Heart right ventricle (tissue), 16 donors: ENCODE data around the gene COG7. TPM values are rescaled to one million over a fixed set of nuclear protein-coding genes. Genes with fewer than 3 reads are reported as not detected.
"Not testable (repeated sequence)": the region's sequence is repeated elsewhere in the genome, so short reads cannot be mapped to it uniquely, and the experiment has no call there.

Experiments used
- ATAC-seq, 8 donors: fragments of 200-7000 bp; cut with Tn5 transposase; one replicate each; pipeline ENCODE4 v1.9.1; 2020; ENCODE audit warnings: mild to moderate bottlenecking in 8 of 8, moderate library complexity in 8 of 8, moderate number of reproducible peaks in 1 of 8
- DNase-seq, 2 donors: peaks; one replicate each; pipeline ENCODE4 v3.0.0-alpha.2; 2020
- H3K27ac ChIP-seq, 10 donors: fragments of 200-600 bp; sonication (generic) in 2 of 10; one replicate each; pipeline versions ENCODE4 v1.5.0 to v1.8.0; 2020 to 2022; ENCODE audit warnings: mild to moderate bottlenecking in 3 of 10
- H3K27me3 ChIP-seq, 7 donors: fragments of 200-600 bp; one replicate each; pipeline ENCODE4 v1.8.0; 2021 to 2022; ENCODE audit warnings: mild to moderate bottlenecking in 2 of 7
- H3K36me3 ChIP-seq, 9 donors: fragments of 200-600 bp; sonication (generic) in 1 of 9; one replicate each; pipeline versions ENCODE4 v1.5.0 to v1.8.0; 2020 to 2022; ENCODE audit warnings: mild to moderate bottlenecking in 2 of 9
- H3K4me1 ChIP-seq, 9 donors: fragments of 200-600 bp; sonication (generic) in 1 of 9; one replicate each; pipeline versions ENCODE4 v1.5.0 to v1.8.0; 2020 to 2022; ENCODE audit warnings: mild to moderate bottlenecking in 4 of 9
- H3K4me3 ChIP-seq, 10 donors: fragments of 200-600 bp; sonication (generic) in 2 of 10; one replicate each; pipeline versions ENCODE4 v1.5.0 to v1.8.0; 2020 to 2022; ENCODE audit warnings: mild to moderate bottlenecking in 7 of 10, moderate library complexity in 2 of 10
- H3K9me3 ChIP-seq, 11 donors: fragments of 200-600 bp in 10 of 11; sonication (generic) in 2 of 11; one replicate each; pipeline versions ENCODE4 v1.5.0 to v1.8.0; 2013 to 2022; ENCODE audit warnings: mild to moderate bottlenecking in 2 of 11, control low read depth in 1 of 11, moderate library complexity in 1 of 11
- WGBS, 2 donors: extraction: QIAGEN DNeasy Blood & Tissue Kit; methylation state at CpG; one replicate each; pipeline ENCODE4 v1.1.7; 2013; ENCODE audit warnings: inconsistent platforms in 1 of 2; 5-methylcytosine and 5-hydroxymethylcytosine counted together
- intact Hi-C, 10 donors: fragments of 100-400 bp; cut with DNase I; formaldehyde crosslinking; loops; one replicate each; pipeline versions ENCODE4 v1.11.1 to v1.14.2; 2022
- polyA plus RNA-seq, 2 donors: library from polyadenylated mRNA; stranded (reverse); fragments of 200-250 nt; gene quantifications; one replicate each; pipeline ENCODE4 v1.2.3, GENCODE V29; 2013
- total RNA-seq, 10 donors: library from RNA; stranded (reverse); fragmentation: NEBNext Ultra II Directional in 3 of 10; extraction: Animal tissue kit (Norgen Biotek cat#: 25700) in 3 of 10; gene quantifications; one replicate each; pipeline versions ENCODE4 v1.2.1 to v1.2.4, GENCODE V29; 2021 to 2023
- TF ChIP-seq, protein P1 (sequence below), 9 donors: fragments of 200-600 bp; sonication (generic) in 2 of 9; IDR thresholded peaks; one replicate each; pipeline versions ENCODE4 v1.5.0 to v1.8.0; 2021 to 2022; ENCODE audit warnings: antibody characterized with exemption in 9 of 9, mild to moderate bottlenecking in 5 of 9, moderate library complexity in 1 of 9
- donor health status: Arrhythmogenic right ventricular cardiomyopathy.
- donor health status: ischemic (EF 13 %, LVEDD 7.1; RV severe dilation, severe dysfunction).
- donor health status: healthy with polysubstance abuse.
- donor health status: DM: no; HTN: yes; CAD: no.
- donor health status: DM: no; HTN: no; CAD: no.
- donor health status: ischemic (EF 25% LVEDD 6.9; RV normal size, moderate dysfunction).
- donor health status: ischemic (EF 25% LVEDD 5.7; RV mildly dilated, moderate dysfunction).
- donor health status: healthy.
- donor health status: DM: yes; HTN: yes; CAD: no.
- donor health status: Ischemic cardiomyopathy.
- donor health status: ischemic (EF 35%, LVEDD 5.7; RV mildly dilated, moderate dysfunction).
- donor health status: nonischemic (EF 11% LVEDD 7.7; RV severe dilation, severe dysfunction).
- donor health status: DM: yes; HTN: yes; CAD: no.
- donor health status: PGD.
- donor health status: ischemic (EF 29% LVEDD 5.4; RV normal size, mild dysfunction).
- donor health status: nonischemic (EF 23%, LVEDD 6.1; RV moderate dilation, normal function).

The COG7 gene
- total and polyA plus RNA-seq, 12 donors = 10.9 to 28.1 (median 12.9) TPM

- Histone ChIP-seq H3K4me3 (no peak overlapping the region), H3K4me1 (peaks cover 0 to 21% (median 13%) of the 10 kb centered on the region in 9 donors), H3K27me3 (no peaks in the 10 kb centered on the region), H3K27ac (no peak overlapping the region), H3K36me3 (peaks cover 0 to 92% (median 34%) of the 10 kb centered on the region in 9 donors), H3K9me3 (no peaks in the 10 kb centered on the region)
- no peak for DNase-seq
- TF ChIP-seq, protein P1, sequence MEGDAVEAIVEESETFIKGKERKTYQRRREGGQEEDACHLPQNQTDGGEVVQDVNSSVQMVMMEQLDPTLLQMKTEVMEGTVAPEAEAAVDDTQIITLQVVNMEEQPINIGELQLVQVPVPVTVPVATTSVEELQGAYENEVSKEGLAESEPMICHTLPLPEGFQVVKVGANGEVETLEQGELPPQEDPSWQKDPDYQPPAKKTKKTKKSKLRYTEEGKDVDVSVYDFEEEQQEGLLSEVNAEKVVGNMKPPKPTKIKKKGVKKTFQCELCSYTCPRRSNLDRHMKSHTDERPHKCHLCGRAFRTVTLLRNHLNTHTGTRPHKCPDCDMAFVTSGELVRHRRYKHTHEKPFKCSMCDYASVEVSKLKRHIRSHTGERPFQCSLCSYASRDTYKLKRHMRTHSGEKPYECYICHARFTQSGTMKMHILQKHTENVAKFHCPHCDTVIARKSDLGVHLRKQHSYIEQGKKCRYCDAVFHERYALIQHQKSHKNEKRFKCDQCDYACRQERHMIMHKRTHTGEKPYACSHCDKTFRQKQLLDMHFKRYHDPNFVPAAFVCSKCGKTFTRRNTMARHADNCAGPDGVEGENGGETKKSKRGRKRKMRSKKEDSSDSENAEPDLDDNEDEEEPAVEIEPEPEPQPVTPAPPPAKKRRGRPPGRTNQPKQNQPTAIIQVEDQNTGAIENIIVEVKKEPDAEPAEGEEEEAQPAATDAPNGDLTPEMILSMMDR (IDR thresholded peaks at IDR 0.05) = no peak
- intact Hi-C loops = loop anchor here in 1 of 10 donors (10.0 kb wide), 1 partner anchor 67 kb away; no protein-coding TSS in a partner anchor
- WGBS, 2 donors = 96% methylated on average over 6 of the region's 6 CpGs
- no peak for ATAC-seq
These were observed 60.8 kb downstream of the COG7 start for GRCh38 chr16:23392223-23392600.

- no peak overlapping the region for H3K27ac ChIP-seq
- H3K4me3 ChIP-seq = no peak overlapping the region
- DNase-seq (no peak), ATAC-seq (peak in 1 of 8 donors; percentile 22)
- peaks cover 0 to 89% (median 31%) of the 10 kb centered on the region in 9 donors for H3K36me3 ChIP-seq
- H3K4me1 ChIP-seq = peaks cover 0 to 21% (median 13%) of the 10 kb centered on the region in 9 donors
- no peaks in the 10 kb centered on the region for H3K9me3 ChIP-seq
- no peaks in the 10 kb centered on the region for H3K27me3 ChIP-seq
- TF ChIP-seq, protein P1 (IDR thresholded peaks at IDR 0.05) = no peak
- 92 to 93% methylated on average over 17 of the region's 17 CpGs for WGBS, 2 donors
- intact Hi-C loops = loop anchor here in 1 of 10 donors (10.0 kb wide), 1 partner anchor 67 kb away; no protein-coding TSS in a partner anchor
These were observed 61.4 kb downstream of the COG7 start for GRCh38 chr16:23391381-23392222.

DNA sequence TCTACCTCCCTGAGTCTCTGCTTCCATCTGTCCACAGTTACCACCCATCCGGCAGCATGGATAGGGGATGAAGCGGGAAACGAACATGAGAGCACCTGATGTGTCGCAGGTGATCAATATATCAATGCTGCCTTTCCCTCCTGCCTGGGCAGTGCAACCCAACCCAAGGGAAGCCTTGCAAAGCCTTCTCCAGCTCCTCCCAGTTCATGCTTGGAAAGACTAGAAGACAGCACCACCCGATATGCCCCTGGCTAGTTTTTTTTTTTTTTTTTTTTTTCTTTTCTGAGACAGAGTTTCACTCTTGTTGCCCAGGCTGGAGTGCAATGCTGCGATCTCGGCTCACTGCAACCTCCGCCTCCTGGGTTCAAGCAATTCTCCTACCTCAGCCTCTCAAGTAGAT, 63.1 kb downstream of the COG7 start:
- intact Hi-C loops = loop anchor here in 1 of 10 donors (10.0 kb wide), 1 partner anchor 65 kb away; no protein-coding TSS in a partner anchor
- H3K27me3 ChIP-seq, DNase-seq, H3K27ac ChIP-seq, H3K9me3 ChIP-seq, H3K4me3 ChIP-seq, ATAC-seq: not testable (repeated sequence)
- peaks cover 0 to 21% (median 13%) of the 10 kb centered on the region in 9 donors for H3K4me1 ChIP-seq
- peaks cover 0 to 75% (median 27%) of the 10 kb centered on the region in 9 donors for H3K36me3 ChIP-seq
- 95 to 98% methylated on average over 8 of the region's 8 CpGs for WGBS, 2 donors

GRCh38 chr16:23389201-23389600, 63.8 kb downstream of the COG7 start:
- 96 to 98% methylated on average over 5 of the region's 5 CpGs for WGBS, 2 donors
- peaks cover 0 to 17% (median 10%) of the 10 kb centered on the region in 9 donors for H3K4me1 ChIP-seq
- ATAC-seq = peak in 1 of 8 donors; percentile 42
- peaks cover 0 to 68% (median 27%) of the 10 kb centered on the region in 9 donors for H3K36me3 ChIP-seq
- no peak for DNase-seq
- no peaks in the 10 kb centered on the region for H3K9me3 ChIP-seq
- H3K27me3 ChIP-seq = no peaks in the 10 kb centered on the region
- H3K4me3 ChIP-seq = no peak overlapping the region
- intact Hi-C loops = no loop called here
- no peak overlapping the region for H3K27ac ChIP-seq
- TF ChIP-seq, protein P1 (IDR thresholded peaks at IDR 0.05) = no peak
